Fibroblast of skin of left quadriceps (primary cell): ENCODE measurements around the gene RAX2.
"Not testable (repeated sequence)": the region's sequence is repeated elsewhere in the genome, so short reads cannot be mapped to it uniquely, and the experiment has no call there.

Experiments
- DNase-seq, 2 experiments: peaks; one replicate each; pipeline ENCODE4 v3.0.0-alpha.2; 2013; ENCODE audit warnings: low read depth in 2 of 2

The RAX2 gene

GRCh38 chr19:3778104-3778867 is 6.3 kb upstream of the RAX2 start:
- no peak for DNase-seq

- no peak for DNase-seq
These were observed 4.5 kb upstream of the RAX2 start for GRCh38 chr19:3776479-3777040.

GRCh38 chr19:3775831-3776230 is 3.8 kb upstream of the RAX2 start:
- DNase-seq = no peak

- DNase-seq = no peak
These were observed 3.3 kb upstream of the RAX2 start for GRCh38 chr19:3775374-3775711.

GRCh38 chr19:3774621-3775373 is 2.8 kb upstream of the RAX2 start:
- no peak for DNase-seq

GRCh38 chr19:3773814-3774515 is 1.9 kb upstream of the RAX2 start:
- no peak for DNase-seq

GRCh38 chr19:3771000-3771905 is 775 bp downstream of the RAX2 start:
- no peak for DNase-seq

GRCh38 chr19:3770136-3770999 is 1.7 kb downstream of the RAX2 start:
- DNase-seq = no peak

- DNase-seq = no peak
These were observed 2.5 kb downstream of the RAX2 start for GRCh38 chr19:3769494-3769893.

- no peak for DNase-seq
These were observed 3.3 kb downstream of the RAX2 start for GRCh38 chr19:3768748-3769099.

GRCh38 chr19:3768015-3768747 is 3.8 kb downstream of the RAX2 start:
- no peak for DNase-seq

GRCh38 chr19:3767050-3767449 is 5.0 kb downstream of the RAX2 start:
- DNase-seq = no peak

- DNase-seq = no peak
These were observed 5.5 kb downstream of the RAX2 start for GRCh38 chr19:3766520-3766919.

GRCh38 chr19:3765757-3766156 is 6.3 kb downstream of the RAX2 start:
- DNase-seq = not testable (repeated sequence)

- no peak for DNase-seq
These were observed 6.9 kb downstream of the RAX2 start for GRCh38 chr19:3765121-3765520.

GRCh38 chr19:3762501-3763459 is 9.2 kb downstream of the RAX2 start, which contains the start of gene MRPL54:
TSS of gene MRPL54 (plus strand) at chr19:3762682. CDS start at chr19:3762701, 19 bp downstream.
- peak; percentile 96 to 97 for DNase-seq

- no peak for DNase-seq
These were observed 9.9 kb downstream of the RAX2 start for GRCh38 chr19:3762130-3762473.

- DNase-seq = peak; percentile 69 to 75
These were observed 10.5 kb downstream of the RAX2 start, which contains the start of gene APBA3 for GRCh38 chr19:3761382-3762129. TSS of gene APBA3 (minus strand) at chr19:3761692. CDS start at chr19:3760264, 1,428 bp downstream.
